22Rv1 (cell line): ENCODE measurements around the gene SH3TC1.

ENCODE experiments used
- CTCF ChIP-seq: fragments of 450-650 bp; IDR thresholded peaks from 2 replicates; pipeline ENCODE4 v1.5.1; 2017; ENCODE audit warnings: mild to moderate bottlenecking
- ZFX ChIP-seq: fragments of 450-650 bp; IDR thresholded peaks from 2 replicates; pipeline ENCODE4 v1.6.1; 2017; ENCODE audit warnings: antibody characterized with exemption, borderline replicate concordance

GRCh38 chr4:8239226-8239625 is 40.1 kb downstream of the SH3TC1 start:
- TF ChIP-seq CTCF (no peak), ZFX (no peak)
